HG02870 (cell line): ENCODE measurements around the gene KRT16.
"Not testable (repeated sequence)": the region's sequence is repeated elsewhere in the genome, so short reads cannot be mapped to it uniquely, and the experiment has no call there.

Experiments
- ATAC-seq: cut with Tn5 transposase; IDR thresholded peaks from one replicate; pipeline ENCODE4 v1.9.1; 2021; ENCODE audit warnings: mild to moderate bottlenecking, moderate library complexity; ENCODE audit not compliant: unreplicated experiment

The KRT16 gene

GRCh38 chr17:41647940-41648410 is 35.4 kb upstream of the KRT16 start:
- ATAC-seq, result no peak

DNA sequence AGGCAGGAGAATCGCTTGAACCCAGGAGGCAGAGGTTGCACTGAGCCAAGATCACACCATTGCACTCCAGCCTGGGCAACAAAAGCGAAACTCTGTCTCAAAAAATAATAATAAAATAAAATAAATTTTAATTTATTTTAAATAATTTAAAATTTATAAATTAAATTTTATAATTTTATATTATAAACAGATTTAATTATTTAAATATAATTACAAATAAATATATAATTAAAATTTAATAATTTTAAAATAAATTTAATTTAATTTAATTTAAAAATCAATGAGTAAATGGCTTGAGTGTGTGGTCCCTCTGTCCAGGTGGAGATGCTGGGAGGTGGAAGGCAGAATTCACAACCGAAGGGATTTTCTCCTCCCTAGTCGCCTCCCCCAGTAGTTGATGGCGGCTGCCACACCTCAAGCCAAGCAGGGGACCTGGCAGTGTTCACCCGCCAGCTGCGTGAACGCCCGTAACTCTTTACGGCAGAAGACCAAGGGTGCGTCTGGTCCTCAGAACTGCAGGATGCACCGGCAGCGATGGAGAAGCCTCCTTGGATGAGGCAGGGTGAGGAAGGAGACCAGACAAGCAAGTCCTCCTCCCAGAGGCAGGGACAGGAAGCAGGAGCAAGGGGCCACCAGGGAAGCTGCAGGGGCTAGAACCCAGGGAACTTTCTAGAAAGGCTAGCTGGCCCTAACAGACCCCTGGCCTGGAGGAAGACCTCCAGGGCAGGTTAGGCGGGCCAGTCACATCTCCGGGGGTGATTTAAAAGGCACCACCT is 34.7 kb upstream of the KRT16 start:
- no peak for ATAC-seq

- ATAC-seq, result no peak
These were observed 29.9 kb upstream of the KRT16 start for GRCh38 chr17:41642252-41643156.

- ATAC-seq, result not testable (repeated sequence)
These were observed 28.0 kb upstream of the KRT16 start for GRCh38 chr17:41640596-41640995.

DNA sequence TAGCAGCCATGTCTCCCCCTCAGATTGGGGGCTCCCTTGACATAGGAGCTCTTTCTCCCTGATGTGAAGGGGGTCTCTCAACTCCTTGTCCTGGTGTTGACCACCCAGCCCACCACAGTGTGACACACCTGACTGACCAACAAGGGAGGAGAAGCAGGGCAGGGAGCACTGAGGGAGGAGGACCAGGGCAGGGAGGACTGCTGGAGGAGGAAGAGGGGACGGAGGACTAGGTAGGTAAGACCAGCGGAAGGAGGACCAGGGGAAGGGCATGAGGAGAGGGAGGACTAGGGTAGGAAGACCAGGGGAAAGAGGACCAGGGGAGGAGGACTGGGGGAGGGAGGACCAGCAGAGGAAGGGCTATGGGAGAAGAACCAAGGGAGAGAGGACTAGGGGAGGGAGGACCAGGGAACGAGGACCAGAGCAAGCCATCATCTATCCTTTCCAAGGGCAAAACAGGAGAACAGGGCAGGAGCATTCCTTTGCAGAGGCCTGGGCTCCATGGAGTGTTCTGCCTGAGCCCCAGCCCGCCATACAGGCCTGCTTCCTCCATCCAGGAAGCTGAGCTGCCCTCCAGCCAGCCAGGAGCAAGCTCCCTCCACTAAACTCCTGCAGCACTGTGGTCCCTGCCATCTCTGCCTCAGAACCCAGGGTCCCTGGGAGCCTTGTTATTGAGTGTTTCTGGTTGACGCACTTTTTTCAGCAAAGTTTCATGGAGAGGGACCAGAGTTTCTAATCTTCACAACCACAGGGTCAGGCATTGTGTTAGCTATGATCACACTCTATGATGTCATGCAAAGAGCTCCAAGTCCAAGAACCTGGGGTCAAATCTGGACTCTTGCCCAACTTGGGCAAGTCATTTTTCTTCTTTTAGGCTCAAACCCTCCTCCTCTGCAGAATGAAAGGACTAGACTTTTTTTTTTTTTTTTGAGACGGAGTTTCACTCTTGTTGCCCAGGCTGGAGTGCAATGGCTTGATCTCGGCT is 27.2 kb upstream of the KRT16 start:
- no peak for ATAC-seq

GRCh38 chr17:41638941-41639340 is 26.4 kb upstream of the KRT16 start:
- no peak for ATAC-seq

DNA sequence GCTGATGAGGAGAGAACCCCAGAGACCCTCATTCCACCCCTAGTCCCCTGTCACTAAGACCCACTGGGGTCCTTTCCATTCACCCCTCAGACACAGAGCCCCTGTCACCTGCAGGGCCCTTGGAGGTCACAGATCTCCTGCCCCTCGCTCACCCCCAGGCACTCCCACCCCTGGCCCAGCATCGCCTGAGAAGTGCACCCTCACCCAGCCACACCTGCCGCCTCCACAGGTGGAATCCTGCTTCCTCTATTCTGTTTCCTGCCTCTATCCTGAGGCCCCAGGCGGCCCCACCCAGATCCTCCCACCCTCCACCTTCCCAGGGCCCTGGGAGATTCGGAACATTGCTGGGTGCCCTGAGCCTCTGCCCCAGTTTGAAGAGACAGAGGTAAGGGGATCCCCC is 25.6 kb upstream of the KRT16 start:
- no peak for ATAC-seq

DNA sequence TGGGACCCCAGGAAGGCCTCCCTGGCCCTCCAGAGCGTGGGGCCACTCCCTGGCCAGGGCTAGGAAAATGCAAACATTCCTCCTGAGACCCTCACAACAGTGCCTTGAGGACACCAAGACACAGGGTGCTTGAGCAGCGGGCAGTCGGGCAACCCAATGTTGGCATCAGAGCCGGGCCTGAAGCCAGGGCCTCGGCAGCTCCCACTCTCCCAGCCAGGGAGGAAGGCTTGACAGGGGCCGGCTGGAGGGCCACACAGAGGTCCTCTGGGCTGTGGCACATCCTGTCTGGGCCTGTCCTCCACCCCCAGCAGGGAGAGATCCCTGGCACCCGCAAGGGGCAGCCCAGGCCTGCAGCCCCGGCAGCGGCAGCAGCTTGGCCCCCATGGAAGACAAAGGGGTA is 24.1 kb upstream of the KRT16 start:
- ATAC-seq, result no peak

- no peak for ATAC-seq
These were observed 22.8 kb upstream of the KRT16 start for GRCh38 chr17:41635121-41636097.

DNA sequence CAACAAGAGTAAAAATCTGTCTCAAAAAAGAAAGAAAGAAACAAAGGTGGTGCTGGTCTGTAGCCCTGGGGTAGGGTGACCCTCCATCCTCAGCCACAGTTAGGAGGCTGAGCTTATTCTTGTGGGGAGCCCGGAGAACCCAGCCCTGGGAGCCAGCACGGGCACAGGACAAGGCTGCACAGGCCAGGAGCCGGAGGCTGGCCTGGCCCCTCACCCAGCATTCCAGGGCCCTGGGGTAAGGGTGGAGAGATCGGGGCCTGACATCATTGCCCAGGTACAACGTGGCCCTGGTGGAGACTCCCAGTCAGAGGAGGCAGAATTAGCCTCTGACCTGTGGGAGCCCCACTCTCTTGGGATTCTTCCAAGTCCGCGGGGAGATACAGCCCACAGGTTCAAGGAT is 22.1 kb upstream of the KRT16 start:
- no peak for ATAC-seq

DNA sequence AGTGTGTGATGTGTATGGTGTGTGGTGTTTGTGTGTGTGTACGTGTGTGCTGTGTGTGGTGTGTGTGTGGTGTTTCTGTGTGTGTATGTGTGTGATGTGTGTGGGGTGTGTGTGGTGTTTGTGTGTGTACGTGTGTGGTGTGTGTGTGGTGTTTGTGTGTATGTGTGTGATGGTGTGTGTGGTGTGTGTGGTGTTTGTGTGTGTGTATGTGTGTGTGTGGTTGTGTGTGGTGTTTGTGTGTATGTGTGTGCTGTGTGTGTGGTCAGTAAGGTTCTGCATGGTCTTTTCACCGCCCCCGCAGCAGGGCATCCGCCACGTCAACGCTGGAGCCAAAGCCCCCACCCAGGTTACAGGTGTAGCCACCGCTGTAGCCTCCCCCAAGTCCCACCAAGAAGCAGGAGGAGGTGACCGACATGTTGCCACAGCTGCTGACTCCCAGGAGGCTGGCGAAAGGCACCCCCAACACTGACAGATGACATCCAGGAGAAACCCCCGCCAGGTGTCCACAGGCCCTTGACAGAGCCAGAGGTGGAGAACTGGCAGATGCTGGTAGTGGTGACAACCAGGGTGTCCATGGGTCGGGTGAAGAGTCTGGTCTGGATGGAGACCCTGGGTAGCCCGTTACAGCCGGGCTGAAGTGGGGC is 21.1 kb upstream of the KRT16 start:
- no peak for ATAC-seq

DNA sequence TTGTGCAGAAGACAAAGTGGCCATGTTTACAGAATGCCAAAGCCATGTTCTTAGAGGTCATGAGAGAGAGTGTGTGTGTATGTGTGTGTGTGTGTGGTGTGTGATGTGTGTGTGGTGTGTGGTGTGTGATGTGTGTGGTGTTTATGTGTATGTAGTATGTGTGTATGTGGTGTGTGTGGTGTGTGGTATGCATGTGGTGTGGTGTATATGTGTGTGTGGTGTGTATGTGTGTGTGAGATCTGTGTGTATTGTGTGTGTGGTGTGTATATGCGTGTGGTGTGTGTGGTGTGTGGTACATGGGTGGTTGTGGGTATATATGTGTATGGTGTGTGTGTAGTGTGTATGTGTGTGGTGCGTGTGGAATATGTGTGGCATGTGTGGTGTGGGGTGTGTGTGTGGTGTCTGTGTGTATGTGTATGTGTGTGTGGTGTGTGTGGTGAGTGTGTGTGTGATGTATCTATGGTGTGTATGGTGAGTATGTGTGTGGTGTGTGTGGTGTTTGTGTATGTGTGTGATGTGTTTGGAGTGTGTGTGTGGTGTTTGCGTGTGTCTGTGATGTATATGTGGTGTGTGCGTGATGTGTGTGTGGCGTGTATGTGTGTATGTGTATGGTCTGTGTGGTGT is 20.0 kb upstream of the KRT16 start:
- ATAC-seq, result no peak

GRCh38 chr17:41631898-41632285 is 19.3 kb upstream of the KRT16 start:
- ATAC-seq, result no peak

- no peak for ATAC-seq
These were observed 18.7 kb upstream of the KRT16 start for GRCh38 chr17:41631025-41631897.

DNA sequence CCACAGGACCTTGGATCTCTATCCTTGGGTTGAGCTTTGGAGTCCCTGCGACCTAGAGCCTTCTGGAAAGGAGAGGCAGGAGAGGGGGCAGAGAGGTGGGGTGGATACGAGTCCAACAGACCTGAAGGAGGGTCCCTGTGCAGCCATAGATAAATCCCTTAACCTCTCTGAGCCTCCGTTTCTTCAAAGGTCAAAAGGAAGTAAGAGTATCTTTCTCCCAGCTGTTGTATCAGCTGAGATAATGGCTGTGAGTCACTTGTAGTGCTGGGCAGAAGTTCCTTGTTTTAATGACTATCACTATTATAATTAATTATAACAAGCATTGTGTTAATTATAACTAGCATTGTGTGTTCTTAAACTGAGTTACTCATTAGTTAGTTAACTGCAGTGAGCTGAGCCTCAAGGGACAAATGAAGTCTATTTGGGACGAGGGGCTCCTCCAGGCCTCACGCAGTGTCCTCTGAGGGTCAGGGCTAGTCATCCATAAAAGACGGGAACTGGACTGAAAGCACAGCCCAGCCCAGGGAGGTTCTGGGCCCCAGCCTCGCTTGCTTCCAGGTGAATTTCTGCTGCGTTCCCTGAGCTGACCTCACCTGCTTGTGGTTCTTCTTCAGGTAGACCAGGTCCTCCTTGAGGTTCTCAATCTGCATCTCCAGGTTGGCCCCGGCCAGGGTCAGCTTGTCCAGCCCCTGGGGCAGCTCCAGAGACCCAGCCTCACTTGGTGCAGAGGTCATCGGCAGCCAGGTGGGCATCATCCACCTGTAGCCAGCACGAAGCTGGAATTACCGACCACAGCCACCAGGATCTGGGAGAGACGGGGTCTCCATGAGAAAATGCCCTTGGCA is 17.5 kb upstream of the KRT16 start:
- no peak for ATAC-seq

- ATAC-seq, result no peak
These were observed 16.7 kb upstream of the KRT16 start for GRCh38 chr17:41629316-41629715.
